Osteocyte (in vitro differentiated cells): Measurements from ENCODE around the gene ANXA2R. TPM values are rescaled to one million over a fixed set of nuclear protein-coding genes. Genes with fewer than 3 reads are reported as not detected.

Experiments used
- DNase-seq: peaks from one replicate; pipeline ENCODE4 v3.0.0; 2021; ENCODE audit warnings: mixed read lengths; ENCODE audit not compliant: unreplicated experiment; ENCODE audit errors: extremely low spot score
- H3K27ac Mint-ChIP-seq: one replicate; pipeline ENCODE4 v1.8.0; 2021; ENCODE audit warnings: mild to moderate bottlenecking, mixed read lengths; ENCODE audit not compliant: unreplicated experiment
- H3K27me3 Mint-ChIP-seq: one replicate; pipeline ENCODE4 v1.8.0; 2021; ENCODE audit warnings: mixed read lengths; ENCODE audit not compliant: unreplicated experiment
- H3K36me3 Mint-ChIP-seq: one replicate; pipeline ENCODE4 v1.8.0; 2021; ENCODE audit warnings: mixed read lengths; ENCODE audit not compliant: unreplicated experiment
- H3K4me1 Mint-ChIP-seq: one replicate; pipeline ENCODE4 v1.8.0; 2021; ENCODE audit warnings: mixed read lengths; ENCODE audit not compliant: unreplicated experiment
- H3K4me3 Mint-ChIP-seq: one replicate; pipeline ENCODE4 v1.8.0; 2021; ENCODE audit warnings: mild to moderate bottlenecking, moderate library complexity, mixed read lengths; ENCODE audit not compliant: unreplicated experiment
- H3K9me3 Mint-ChIP-seq: one replicate; pipeline ENCODE4 v1.8.0; 2021; ENCODE audit warnings: mixed read lengths; ENCODE audit not compliant: unreplicated experiment
- total RNA-seq: library from RNA; stranded (reverse); gene quantifications from 2 replicates; pipeline ENCODE4 v1.2.1, GENCODE V29; 2021
- TF ChIP-seq, protein P1 (sequence below): fragments of 200-600 bp; sonication (generic); IDR thresholded peaks from 2 replicates; pipeline ENCODE4 v1.5.0; 2021; ENCODE audit warnings: antibody characterized with exemption, mild to moderate bottlenecking, moderate library complexity

The ANXA2R gene
- total RNA-seq, 1 donor from 2014 or later = 5.3 TPM

DNA sequence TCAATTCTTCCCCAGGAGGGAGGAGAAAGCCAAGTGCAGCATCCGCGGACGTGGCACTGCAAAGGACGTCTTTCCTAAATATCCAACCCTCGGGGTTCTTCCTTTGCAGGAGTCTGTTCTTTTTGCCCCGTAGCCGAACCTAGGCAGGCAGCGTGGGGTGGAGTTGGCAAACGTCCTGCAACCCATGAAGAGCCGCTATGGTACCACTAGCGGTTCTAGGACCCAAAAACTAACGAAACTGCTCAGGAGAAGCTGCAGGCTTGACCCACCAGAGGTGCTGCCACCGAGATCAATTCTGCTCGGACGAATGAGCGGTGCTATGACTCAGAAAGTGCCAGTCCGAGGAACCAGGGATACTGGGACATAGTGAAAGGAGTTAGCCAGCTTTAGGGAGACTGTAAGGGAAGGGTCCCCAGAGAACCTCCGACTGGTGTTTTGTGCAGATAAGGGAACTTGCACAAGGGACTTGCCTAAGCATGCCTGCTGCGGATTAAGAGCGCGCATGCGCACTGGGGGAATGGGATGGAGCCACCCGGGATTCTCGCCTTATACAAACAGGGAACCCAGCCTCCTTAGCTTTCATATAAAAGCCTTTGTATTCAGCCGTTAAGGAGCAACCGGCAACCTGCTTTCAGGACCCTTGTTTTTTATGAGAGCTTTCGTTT, 32.7 kb downstream of the ANXA2R start:
- DNase-seq = peak; percentile 93
- TF ChIP-seq, protein P1, sequence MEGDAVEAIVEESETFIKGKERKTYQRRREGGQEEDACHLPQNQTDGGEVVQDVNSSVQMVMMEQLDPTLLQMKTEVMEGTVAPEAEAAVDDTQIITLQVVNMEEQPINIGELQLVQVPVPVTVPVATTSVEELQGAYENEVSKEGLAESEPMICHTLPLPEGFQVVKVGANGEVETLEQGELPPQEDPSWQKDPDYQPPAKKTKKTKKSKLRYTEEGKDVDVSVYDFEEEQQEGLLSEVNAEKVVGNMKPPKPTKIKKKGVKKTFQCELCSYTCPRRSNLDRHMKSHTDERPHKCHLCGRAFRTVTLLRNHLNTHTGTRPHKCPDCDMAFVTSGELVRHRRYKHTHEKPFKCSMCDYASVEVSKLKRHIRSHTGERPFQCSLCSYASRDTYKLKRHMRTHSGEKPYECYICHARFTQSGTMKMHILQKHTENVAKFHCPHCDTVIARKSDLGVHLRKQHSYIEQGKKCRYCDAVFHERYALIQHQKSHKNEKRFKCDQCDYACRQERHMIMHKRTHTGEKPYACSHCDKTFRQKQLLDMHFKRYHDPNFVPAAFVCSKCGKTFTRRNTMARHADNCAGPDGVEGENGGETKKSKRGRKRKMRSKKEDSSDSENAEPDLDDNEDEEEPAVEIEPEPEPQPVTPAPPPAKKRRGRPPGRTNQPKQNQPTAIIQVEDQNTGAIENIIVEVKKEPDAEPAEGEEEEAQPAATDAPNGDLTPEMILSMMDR = no peak
- H3K4me1 Mint-ChIP-seq = peaks cover 22% of the 10 kb centered on the region
- H3K27me3 Mint-ChIP-seq = no peaks in the 10 kb centered on the region
- peak overlapping the region; percentile 97 for H3K27ac Mint-ChIP-seq
- H3K9me3 Mint-ChIP-seq = no peaks in the 10 kb centered on the region
- peak overlapping the region; percentile 83 for H3K4me3 Mint-ChIP-seq
- H3K36me3 Mint-ChIP-seq = peaks cover 2% of the 10 kb centered on the region

DNA sequence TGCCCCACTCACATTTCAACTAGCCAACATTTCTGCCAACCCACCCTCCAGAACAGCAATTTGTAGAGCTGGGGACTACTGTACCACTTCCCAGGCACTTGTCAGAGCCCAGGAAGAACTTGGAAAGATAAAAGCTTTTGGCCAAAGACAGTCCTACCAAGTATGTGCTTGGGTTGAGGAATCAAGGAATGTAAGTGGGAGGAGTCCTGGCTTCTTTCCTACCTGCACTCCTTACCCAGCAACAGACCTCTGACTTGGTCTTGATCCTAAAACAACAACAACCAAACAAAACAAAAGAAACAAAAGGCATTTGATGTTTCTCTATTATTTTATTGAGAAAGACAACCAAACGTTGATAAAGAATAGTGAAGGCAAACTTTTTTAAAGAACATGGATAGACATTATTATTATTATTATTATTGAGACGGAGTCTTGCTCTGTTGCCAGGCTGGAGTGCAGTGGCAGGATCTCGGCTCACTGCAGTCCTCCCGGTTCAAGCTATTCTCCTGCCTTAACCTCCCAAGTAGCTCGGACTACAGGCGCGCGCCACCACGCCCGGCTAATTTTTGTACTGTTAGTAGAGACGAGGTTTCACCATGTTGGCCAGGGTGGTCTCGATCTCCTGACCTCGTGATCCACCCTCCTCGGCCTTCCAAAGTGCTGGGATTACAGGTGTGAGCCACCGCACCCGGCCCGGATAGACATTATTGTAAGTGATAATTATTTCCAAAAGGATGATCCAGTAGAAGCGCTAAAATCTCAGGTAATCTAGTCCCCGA, 33.5 kb downstream of the ANXA2R start:
- Mint-ChIP-seq H3K27me3 (no peaks in the 10 kb centered on the region), H3K4me1 (peaks cover 22% of the 10 kb centered on the region), H3K9me3 (no peaks in the 10 kb centered on the region), H3K36me3 (peaks cover 2% of the 10 kb centered on the region), H3K27ac (peak overlapping the region; percentile 97), H3K4me3 (peak overlapping the region; percentile 83)
- DNase-seq = no peak
- TF ChIP-seq, protein P1 = no peak

DNA sequence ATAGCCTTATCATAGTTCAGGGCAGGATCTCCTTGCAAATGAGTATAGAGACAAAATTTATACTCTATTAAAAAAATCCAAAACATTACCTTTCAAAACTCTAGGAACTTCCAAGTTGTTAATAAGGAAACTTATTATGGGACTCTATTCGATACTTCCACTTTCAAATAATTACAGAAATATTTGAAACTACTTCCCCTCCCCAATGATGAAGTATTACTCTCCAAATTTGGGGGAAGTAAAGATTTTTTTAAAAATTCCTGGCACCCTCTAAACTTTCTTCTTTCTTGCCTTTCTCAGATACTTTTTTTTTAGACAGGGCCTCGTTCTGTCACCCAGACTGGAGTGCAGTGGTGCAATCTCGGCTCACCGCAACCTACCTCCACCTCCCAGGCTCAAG, 35.1 kb downstream of the ANXA2R start:
- no peaks in the 10 kb centered on the region for H3K27me3 Mint-ChIP-seq
- peaks cover 29% of the 10 kb centered on the region for H3K4me1 Mint-ChIP-seq
- DNase-seq = no peak
- H3K36me3 Mint-ChIP-seq = no peaks in the 10 kb centered on the region
- H3K27ac Mint-ChIP-seq = no peak overlapping the region
- no peak overlapping the region for H3K4me3 Mint-ChIP-seq
- no peaks in the 10 kb centered on the region for H3K9me3 Mint-ChIP-seq
- TF ChIP-seq, protein P1 = no peak

DNA sequence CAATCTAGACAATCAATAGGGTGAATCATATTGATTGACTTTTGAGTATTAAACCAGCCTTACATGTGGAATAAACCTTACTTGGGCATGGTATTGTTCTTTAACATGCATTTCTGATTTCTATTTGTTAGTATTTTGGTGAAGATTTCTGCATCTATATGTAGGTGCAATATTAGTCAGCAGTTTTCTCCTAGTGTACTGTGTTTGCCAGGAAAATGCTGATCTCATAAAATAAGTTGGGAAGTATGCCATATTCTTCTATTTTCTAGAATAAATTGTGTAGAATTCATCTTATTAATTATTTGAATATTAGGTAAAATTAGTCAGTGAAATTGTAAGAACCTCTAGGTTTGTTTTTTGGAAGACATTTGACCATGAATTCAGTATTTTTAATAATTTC, 38.4 kb downstream of the ANXA2R start:
- Mint-ChIP-seq H3K4me1 (peaks cover 18% of the 10 kb centered on the region), H3K9me3 (no peaks in the 10 kb centered on the region), H3K4me3 (no peak overlapping the region), H3K36me3 (no peaks in the 10 kb centered on the region), H3K27ac (no peak overlapping the region), H3K27me3 (no peaks in the 10 kb centered on the region)
- TF ChIP-seq, protein P1 = no peak
- DNase-seq = no peak

DNA sequence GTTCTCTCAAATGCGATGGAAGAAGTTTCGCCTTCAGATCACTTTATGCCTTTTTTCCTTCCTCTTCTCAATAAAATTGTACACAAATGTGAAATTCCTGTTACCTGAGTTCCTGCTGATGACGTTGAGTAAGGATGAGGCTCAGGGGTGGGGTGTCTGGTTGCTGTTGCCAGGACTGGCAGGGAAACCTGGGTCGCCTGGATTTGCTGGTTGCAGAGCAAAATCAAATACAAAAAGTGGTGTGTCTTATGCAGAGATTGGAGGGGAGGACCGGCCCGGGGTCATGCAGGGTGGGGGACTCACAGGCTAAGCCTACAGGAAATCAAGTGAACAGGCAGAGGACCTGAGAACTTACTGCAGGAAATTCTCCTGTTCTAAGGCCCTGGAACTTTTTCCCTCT, 39.2 kb downstream of the ANXA2R start:
- Mint-ChIP-seq H3K4me3 (peak overlapping the region; percentile 49), H3K27ac (peak overlapping the region; percentile 66)

More for the DNA sequence above, 39.2 kb downstream of the ANXA2R start:
- TF ChIP-seq, protein P1 = no peak
- no peaks in the 10 kb centered on the region for H3K36me3 Mint-ChIP-seq
- no peaks in the 10 kb centered on the region for H3K9me3 Mint-ChIP-seq
- H3K27me3 Mint-ChIP-seq = no peaks in the 10 kb centered on the region
- DNase-seq = no peak
- H3K4me1 Mint-ChIP-seq = peaks cover 20% of the 10 kb centered on the region
